Stomach (tissue), 9 donors: ENCODE data around the gene LEMD2. TPM values are rescaled to one million over a fixed set of nuclear protein-coding genes. Genes with fewer than 3 reads are reported as not detected.

Experiments
- DNase-seq, 2 donors: peaks; one replicate each; pipeline versions ENCODE4 v3.0.0 to v3.0.0-alpha.2; 2013 to 2019
- H3K27ac ChIP-seq, 5 donors: fragments of 200-600 bp in 4 of 5; sonication (generic) in 4 of 5; one replicate each; pipeline ENCODE4 v1.5.1; 2013 to 2019; ENCODE audit warnings: mild to moderate bottlenecking in 1 of 5, moderate library complexity in 1 of 5
- H3K27me3 ChIP-seq, 3 donors: fragments of 200-600 bp; sonication (generic); one replicate each; pipeline ENCODE4 v1.5.1; 2017 to 2019; ENCODE audit warnings: mixed run types in 1 of 3
- H3K36me3 ChIP-seq, 4 donors: fragments of 200-600 bp; sonication (generic); 1 replicate in 3 of 4; 2 replicates in 1 of 4; pipeline ENCODE4 v1.5.1; 2016 to 2019
- H3K4me1 ChIP-seq, 4 donors: fragments of 200-600 bp; sonication (generic); one replicate each; pipeline ENCODE4 v1.5.1; 2016 to 2019
- H3K4me3 ChIP-seq, 4 donors: fragments of 200-600 bp; sonication (generic) in 3 of 4; one replicate each; pipeline ENCODE4 v1.5.1; 2016 to 2019; ENCODE audit warnings: mild to moderate bottlenecking in 1 of 4
- H3K9me3 ChIP-seq, 4 donors: fragments of 200-600 bp; sonication (generic); one replicate each; pipeline ENCODE4 v1.5.1; 2016 to 2019
- CTCF ChIP-seq, 7 experiments: fragments of 450-650 bp in 4 of 7; fragments of 200-600 bp in 3 of 7; sonication (generic) in 3 of 7; IDR thresholded peaks; one replicate each; pipeline ENCODE4 v1.5.1; 2016 to 2019; ENCODE audit warnings: antibody characterized with exemption in 7 of 7, control low read depth in 2 of 7, mild to moderate bottlenecking in 1 of 7
- EP300 ChIP-seq: sonication (generic); formaldehyde crosslinking; IDR thresholded peaks from one replicate; pipeline ENCODE4 v1.6.1; 2017; ENCODE audit warnings: antibody characterized with exemption
- POLR2A ChIP-seq, 4 donors: fragments of 450-650 bp; IDR thresholded peaks; one replicate each; pipeline ENCODE4 v1.6.1; 2016; ENCODE audit warnings: antibody characterized with exemption in 4 of 4, control low read depth in 2 of 4, mild to moderate bottlenecking in 1 of 4, moderate library complexity in 1 of 4
- POLR2AphosphoS5 ChIP-seq, 3 donors: sonication (generic); formaldehyde crosslinking; IDR thresholded peaks; one replicate each; pipeline ENCODE4 v1.6.1; 2016; ENCODE audit warnings: antibody characterized with exemption in 3 of 3
- WGBS, 5 donors: extraction: QIAGEN DNeasy Blood & Tissue Kit in 3 of 5; methylation state at CpG; one replicate each; pipeline versions ENCODE4 v1.1.5 to v1.1.7; 2013 to 2018; 5-methylcytosine and 5-hydroxymethylcytosine counted together
- intact Hi-C: fragments of 100-400 bp; cut with DNase I; formaldehyde crosslinking; loops from one replicate; pipeline ENCODE4 v1.15.1; 2023; ENCODE audit warnings: low total_unique reads
- polyA plus RNA-seq, 3 donors: library from polyadenylated mRNA; stranded (reverse); fragments of 200-250 nt; gene quantifications; one replicate each; pipeline ENCODE4 v1.2.3, GENCODE V29; 2013
- total RNA-seq, 5 donors: library from RNA; depleted of rRNA; stranded (reverse); fragments of >200 nt; gene quantifications; one replicate each; pipeline versions ENCODE4 v1.1.0 to v1.2.3, GENCODE V29; 2014 to 2016
- donor health status: healthy with polysubstance abuse.
- donor health status: Bipolar disorder and iron deficiency.
- donor health status: healthy.

Gene LEMD2
- total and polyA plus RNA-seq, 8 donors = 22.0 to 428 (median 54.2) TPM

- no peak overlapping the region for H3K4me3 ChIP-seq
- H3K36me3 ChIP-seq = no peaks in the 10 kb centered on the region
- WGBS, 5 donors = 41 to 52% (median 50%) methylated on average over 14 of the region's 14 CpGs
- no peak for TF ChIP-seq EP300
- no peak for TF ChIP-seq POLR2A (IDR thresholded peaks at IDR 0.05)
- TF ChIP-seq CTCF (IDR thresholded peaks at IDR 0.05) = no peak
- TF ChIP-seq POLR2AphosphoS5 (IDR thresholded peaks at IDR 0.05) = no peak
- DNase-seq = no peak
- H3K4me1 ChIP-seq = no peaks in the 10 kb centered on the region
- peaks cover 0 to 68% (median 24%) of the 10 kb centered on the region in 3 donors for H3K27me3 ChIP-seq
- H3K9me3 ChIP-seq = no peaks in the 10 kb centered on the region
- H3K27ac ChIP-seq = no peak overlapping the region
- intact Hi-C loops = loop anchor here (10.0 kb wide), 1 partner anchor 230 kb away; no protein-coding TSS in a partner anchor
Measured at GRCh38 chr6:33794910-33795623, 6.1 kb upstream of the LEMD2 start.

DNA sequence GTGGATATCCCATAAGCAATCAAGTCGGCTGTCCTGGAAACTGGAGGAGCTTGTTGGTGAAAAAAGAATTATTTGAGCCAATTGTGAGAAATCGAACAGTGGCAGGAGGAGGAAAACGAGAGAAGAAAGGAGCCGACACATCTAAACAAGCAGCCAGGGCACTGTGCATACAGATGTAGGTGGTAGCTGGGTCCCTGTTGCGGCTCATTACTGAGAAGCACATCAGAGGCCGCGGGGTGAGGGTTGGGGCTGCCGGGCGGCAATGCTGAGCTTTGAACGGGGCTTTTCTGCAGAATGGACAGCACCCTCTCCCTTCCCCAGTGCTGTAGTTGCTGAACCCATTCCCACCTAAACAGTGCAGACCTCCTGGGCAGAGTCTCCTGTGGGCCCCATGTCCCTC is 4.1 kb upstream of the LEMD2 start:
- TF ChIP-seq POLR2A (IDR thresholded peaks at IDR 0.05) (no peak), CTCF (IDR thresholded peaks at IDR 0.05) (no peak), EP300 (no peak), POLR2AphosphoS5 (IDR thresholded peaks at IDR 0.05) (no peak)
- Histone ChIP-seq H3K27ac (no peak overlapping the region), H3K27me3 (peaks cover 0 to 47% (median 24%) of the 10 kb centered on the region in 3 donors), H3K36me3 (no peaks in the 10 kb centered on the region), H3K4me1 (peaks cover 0 to 8% (median 7%) of the 10 kb centered on the region in 4 donors), H3K9me3 (no peaks in the 10 kb centered on the region), H3K4me3 (no peak overlapping the region)
- intact Hi-C loops = loop anchor here (10.0 kb wide), 1 partner anchor 232 kb away; no protein-coding TSS in a partner anchor
- 33 to 68% (median 47%) methylated on average over 7 to 10 of the region's 10 CpGs for WGBS, 5 donors
- no peak for DNase-seq

- H3K36me3 ChIP-seq = peaks cover 0 to 3% (median under 1%) of the 10 kb centered on the region in 4 donors
- DNase-seq = no peak
- no peaks in the 10 kb centered on the region for H3K9me3 ChIP-seq
- no peak overlapping the region for H3K4me3 ChIP-seq
- intact Hi-C loops = loop anchor here (10.0 kb wide), 1 partner anchor 233 kb away; no protein-coding TSS in a partner anchor
- 74 to 82% (median 80%) methylated on average over 7 of the region's 7 CpGs for WGBS, 5 donors
- TF ChIP-seq POLR2A (IDR thresholded peaks at IDR 0.05) (no peak), POLR2AphosphoS5 (IDR thresholded peaks at IDR 0.05) (no peak), EP300 (no peak), CTCF (IDR thresholded peaks at IDR 0.05) (no peak)
- peaks cover 0 to 35% (median 18%) of the 10 kb centered on the region in 3 donors for H3K27me3 ChIP-seq
- no peak overlapping the region for H3K27ac ChIP-seq
- peaks cover 12 to 21% (median 20%) of the 10 kb centered on the region in 4 donors for H3K4me1 ChIP-seq
Measured at GRCh38 chr6:33791620-33792019, 2.7 kb upstream of the LEMD2 start.

- WGBS, 5 donors = 86 to 94% (median 92%) methylated on average over 5 of the region's 5 CpGs
Measured at GRCh38 chr6:33790910-33791309, 2.0 kb upstream of the LEMD2 start.

More at GRCh38 chr6:33790910-33791309, 2.0 kb upstream of the LEMD2 start:
- no peak overlapping the region for H3K4me3 ChIP-seq
- DNase-seq = no peak
- TF ChIP-seq POLR2AphosphoS5 (IDR thresholded peaks at IDR 0.05) (no peak), POLR2A (IDR thresholded peaks at IDR 0.05) (no peak), EP300 (no peak), CTCF (IDR thresholded peaks at IDR 0.05) (no peak)
- intact Hi-C loops = loop anchor here (10.0 kb wide), 1 partner anchor 234 kb away; no protein-coding TSS in a partner anchor
- peaks cover 0 to 28% (median 15%) of the 10 kb centered on the region in 3 donors for H3K27me3 ChIP-seq
- H3K9me3 ChIP-seq = no peaks in the 10 kb centered on the region
- H3K27ac ChIP-seq = no peak overlapping the region
- H3K4me1 ChIP-seq = peaks cover 20 to 28% (median 27%) of the 10 kb centered on the region in 4 donors
- peaks cover 0 to 10% (median 7%) of the 10 kb centered on the region in 4 donors for H3K36me3 ChIP-seq
